ENCODE data around the gene KRTAP2-3.

Gene KRTAP2-3

DNA sequence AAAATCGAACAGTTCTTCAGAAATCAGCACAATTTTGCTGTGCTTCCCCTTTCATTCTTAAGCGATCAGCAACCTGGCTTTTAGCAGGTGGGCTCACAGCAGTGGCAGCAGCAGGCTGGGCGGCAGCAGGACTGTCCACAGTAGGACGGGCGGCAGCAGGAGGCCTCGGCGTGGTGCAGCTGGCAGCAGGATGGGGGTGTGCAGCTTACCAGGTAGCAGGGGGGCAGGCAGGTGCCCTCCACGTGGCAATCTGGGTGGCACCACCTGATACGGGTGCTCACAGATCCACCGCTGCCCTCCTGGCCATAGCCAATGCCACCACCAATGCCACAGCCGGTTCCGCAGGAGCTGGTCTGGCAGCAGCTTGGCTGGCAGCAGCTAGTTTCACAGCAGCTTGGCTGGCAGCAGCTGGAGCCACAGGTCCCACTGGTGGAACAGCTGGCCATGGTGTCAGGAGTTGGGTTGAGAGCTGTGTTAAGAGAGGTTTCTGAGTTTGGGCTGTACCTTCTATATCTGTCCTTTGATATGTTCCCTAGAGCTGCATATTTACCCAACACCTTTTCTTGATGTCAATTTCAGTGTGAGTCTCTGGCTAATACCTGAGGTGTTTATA is 30.2 kb downstream of the KRTAP2-3 start, which contains the start of gene KRTAP1-4:
Gene KRTAP1-4, minus strand, starts transcription at position 563 of the 613 bp plus-strand sequence. Its CDS starts 117 bp downstream, at position 446.
- no peak for DNase-seq (ENCODE audit: low spot score)

DNA sequence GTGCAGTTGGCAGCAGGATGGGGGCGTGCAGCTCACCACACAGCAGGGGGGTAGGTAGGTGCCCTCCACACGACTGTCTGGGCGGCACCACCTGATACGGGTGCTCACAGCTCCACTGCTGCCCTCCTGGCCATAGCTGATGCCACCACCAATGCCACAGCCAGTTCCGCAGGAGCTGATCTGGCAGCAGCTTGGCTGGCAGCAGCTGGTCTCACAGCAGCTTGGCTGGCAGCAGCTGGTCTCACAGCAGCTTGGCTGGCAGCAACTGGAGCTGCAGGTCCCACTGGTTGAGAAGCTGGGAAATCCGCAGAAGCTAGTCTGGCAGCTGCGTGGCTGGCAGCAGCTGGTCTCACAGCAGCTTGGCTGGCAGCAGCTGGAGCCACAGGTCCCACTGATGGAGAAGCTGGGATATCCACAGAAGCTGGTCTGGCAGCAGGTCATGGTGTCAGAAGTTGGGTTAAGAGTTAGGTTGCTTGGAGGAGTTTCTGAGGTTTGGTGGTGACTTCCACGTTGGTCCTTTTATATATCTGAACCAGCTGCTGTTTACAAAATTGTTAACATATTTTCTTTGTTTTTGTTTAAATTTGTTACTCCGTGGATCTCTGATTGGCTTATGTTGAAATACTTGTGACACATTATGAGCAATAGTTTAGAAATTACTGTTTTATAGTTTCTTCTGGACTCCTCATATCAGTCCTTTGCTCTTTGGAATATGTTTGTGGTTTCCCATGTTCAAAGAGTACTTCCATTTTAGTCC is 33.0 kb downstream of the KRTAP2-3 start, which contains the start of gene KRTAP1-5:
Gene KRTAP1-5, minus strand, starts transcription at position 494 of the 757 bp plus-strand sequence. Its CDS starts 53 bp downstream, at position 441.
- peak; percentile 59 for DNase-seq (ENCODE audit: low spot score)

DNA sequence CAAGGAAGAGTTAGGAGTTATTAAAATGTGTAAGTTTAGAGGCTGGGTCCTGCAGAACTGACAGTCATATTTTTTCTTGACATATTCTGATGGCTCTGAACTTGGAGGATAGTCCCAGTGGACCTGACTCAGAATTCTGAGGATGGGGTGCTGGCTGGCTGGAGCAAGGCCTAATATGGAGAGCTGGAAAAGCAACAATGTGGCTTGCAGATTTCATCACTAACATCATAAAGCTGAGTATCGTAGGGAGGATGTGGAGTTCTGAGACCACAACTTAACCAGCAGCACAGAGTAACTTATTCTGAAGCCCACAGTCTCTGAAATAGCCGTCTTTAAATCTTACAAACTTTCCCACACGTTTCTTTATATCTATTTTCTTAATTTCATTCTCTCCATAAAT is 35.2 kb downstream of the KRTAP2-3 start:
- DNase-seq (ENCODE audit: low spot score) = no peak

DNA sequence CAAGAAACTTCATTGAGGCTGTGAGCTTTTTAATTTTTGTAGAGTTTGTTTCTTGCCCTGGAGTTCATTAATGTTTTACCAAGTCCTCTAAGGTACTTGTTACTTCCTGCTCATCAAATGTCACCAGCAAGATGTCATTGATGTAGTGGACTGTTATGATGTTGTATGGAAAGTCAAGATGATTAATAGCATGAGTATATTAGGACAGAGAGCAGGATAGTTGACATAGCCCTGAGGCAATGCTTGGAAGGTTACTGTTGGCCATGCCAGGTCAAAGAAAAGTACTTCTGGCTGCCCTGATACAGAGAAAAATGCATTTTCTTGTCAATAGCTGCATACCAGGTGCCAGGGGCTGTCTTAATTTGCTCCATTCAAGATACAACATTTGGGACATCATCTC is 39.6 kb downstream of the KRTAP2-3 start:
- no peak for DNase-seq (ENCODE audit: low spot score)

DNA sequence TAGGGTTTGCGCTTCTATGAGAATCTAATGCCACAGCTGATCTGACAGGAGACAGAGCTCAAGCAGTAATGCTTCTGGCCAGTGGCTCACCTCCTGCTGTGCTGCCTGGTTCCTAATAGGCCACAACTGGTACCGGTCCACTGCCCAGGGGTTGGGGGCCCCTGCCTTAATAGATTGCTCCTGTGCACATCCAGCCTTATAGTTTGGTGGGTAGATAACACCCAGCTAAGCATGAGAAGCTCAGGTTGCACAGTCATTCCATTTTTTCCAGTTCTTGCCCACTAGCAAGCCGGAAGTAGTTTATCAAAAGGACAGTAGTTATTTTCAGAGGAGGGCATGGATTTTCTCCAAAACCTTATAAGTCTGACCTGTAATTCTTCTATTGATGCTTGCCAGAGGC is 40.5 kb downstream of the KRTAP2-3 start:
- DNase-seq (ENCODE audit: low spot score) = no peak

DNA sequence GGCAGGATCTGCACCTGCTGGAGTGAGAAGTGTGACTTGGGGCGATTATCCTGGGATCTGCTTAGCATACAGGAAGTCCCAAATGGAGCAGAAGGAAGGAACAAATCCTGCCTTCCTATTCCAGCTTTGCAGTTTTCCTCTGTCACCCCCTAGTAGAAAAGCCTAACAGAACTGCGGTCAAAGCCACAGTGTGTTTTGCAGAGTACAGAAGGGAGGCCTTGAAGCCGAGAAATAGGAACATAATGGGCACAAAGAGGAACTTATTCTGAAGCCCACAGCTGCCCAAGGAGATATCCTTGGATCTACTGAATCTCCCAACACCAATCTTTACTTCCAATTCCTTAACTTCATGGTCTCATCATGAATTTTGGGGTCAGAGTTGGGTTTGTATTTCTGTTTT is 41.4 kb downstream of the KRTAP2-3 start:
- no peak for DNase-seq (ENCODE audit: low spot score)

DNA sequence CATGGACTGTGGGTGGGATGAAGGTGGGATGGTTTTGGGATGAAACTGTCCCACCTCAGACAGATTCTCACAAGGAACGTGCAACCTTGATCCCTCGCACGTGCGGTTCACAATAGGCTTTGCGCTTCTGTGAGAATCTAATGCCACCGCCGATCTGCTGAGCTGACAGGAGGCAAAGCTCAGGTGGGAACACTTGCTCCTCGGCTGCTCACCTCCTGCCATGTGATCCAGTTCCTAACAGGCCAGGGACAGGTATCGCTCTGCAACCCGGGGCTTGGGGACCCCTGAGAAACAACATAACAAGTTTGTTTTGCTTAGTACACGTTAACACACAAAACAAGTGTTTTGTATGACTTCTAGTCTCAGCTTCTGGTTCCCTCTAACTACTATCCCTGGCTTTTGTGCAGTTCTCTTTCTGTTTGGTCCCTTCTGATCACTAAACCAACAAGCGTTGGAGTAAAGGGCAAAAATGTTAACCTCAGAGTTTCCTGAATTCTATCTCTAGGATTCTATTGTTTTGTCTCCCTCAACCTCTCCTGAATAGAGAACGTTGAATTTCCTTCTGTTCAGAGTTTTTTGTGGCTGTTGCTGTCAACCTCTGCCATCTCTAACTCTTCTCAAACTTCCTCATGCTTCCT is 43.2 kb downstream of the KRTAP2-3 start:
- DNase-seq (ENCODE audit: low spot score) = no peak

DNA sequence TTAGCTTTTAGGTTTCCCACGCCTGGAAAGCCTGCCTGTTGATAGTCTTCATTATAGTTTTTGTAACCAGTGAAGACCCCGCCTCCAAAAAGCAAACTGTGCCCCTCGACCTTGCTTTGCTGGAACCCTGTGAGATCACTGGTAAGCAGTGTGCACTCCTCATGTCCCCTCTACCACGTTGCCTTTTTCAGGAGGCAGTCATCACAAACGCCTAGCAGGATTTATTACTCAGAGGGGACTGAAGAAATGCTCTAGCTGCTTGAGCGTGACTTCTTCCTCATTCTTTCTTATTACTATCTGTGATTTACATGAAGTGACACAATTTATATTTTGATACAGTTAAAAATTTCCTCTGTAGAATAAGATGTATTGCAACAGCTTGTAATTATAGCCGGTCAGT is 44.5 kb downstream of the KRTAP2-3 start:
- no peak for DNase-seq (ENCODE audit: low spot score)

DNA sequence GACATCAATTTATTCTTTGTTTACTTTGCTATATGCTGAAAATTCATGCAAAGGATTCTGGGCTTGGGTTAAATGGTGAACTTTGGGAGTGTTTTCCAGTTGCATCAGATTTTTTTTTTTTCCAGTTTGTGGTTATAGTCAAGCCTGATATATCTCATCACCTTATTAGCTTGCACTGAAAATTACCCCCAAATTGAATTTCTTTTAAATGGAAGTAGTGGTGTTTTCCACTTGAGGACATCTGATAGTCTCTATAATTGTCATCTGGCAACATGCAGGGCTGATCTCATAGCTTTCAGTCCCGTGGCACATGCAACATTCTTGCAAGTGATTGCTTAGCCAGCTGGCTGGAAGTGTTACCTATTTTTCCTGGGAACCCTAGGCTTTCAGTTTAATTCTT is 46.3 kb downstream of the KRTAP2-3 start:
- peak; percentile 69 for DNase-seq (ENCODE audit: low spot score)

DNA sequence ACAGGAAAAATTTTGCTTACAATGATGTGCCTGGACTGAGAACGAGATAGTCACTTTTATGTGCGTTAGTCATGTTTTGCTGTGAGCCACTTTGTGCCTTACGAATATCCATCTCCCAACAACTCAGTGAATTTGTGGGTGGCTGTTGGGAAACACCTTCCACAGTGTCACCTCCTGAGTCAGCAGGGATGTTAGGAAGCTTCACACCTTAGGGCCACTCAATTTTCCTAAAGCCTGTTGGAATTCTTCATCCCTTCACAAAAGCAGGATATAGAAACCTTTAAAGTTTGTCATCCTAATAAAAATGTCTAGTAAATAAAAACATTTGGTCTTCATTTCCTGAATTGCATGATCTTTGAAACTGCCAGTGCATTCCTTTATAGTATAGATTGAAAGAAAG is 46.7 kb downstream of the KRTAP2-3 start:
- DNase-seq (ENCODE audit: low spot score) = peak; percentile 19

DNA sequence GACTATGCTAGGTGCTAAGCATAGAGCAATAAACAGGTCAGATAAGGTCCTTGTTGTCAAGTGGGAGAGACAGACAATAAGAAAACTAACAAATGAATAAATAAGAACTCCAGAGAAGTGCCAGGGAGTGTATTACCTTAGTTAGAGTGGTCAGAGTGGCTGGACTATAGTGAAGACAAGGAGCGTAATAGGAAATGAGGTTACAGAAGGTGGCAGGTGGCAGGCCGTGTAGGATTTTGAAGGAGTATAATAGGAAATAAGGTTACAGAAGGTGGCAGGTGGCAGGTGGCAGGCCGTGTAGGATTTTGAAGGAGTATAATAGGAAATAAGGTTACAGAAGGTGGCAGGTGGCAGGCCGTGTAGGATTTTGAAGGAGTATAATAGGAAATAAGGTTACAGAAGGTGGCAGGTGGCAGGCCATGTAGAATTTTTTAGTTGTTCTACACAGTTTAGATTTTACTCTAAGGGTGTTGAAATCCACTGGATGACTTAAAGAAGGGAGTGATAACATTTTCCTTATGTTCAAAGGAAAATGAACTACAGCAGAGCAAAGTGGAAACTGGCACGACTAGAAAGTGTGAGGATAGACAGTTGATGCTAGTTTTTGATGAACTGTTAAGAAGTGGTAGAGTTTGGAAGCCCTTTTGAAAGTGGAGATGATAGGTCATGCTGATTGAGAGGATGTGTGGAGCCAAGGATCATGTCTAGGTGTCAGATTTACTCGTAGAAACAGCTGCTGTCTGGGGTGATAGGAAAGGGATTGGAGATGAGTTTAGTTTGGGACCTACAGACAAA is 47.4 kb downstream of the KRTAP2-3 start:
- DNase-seq (ENCODE audit: low spot score) = no peak

DNA sequence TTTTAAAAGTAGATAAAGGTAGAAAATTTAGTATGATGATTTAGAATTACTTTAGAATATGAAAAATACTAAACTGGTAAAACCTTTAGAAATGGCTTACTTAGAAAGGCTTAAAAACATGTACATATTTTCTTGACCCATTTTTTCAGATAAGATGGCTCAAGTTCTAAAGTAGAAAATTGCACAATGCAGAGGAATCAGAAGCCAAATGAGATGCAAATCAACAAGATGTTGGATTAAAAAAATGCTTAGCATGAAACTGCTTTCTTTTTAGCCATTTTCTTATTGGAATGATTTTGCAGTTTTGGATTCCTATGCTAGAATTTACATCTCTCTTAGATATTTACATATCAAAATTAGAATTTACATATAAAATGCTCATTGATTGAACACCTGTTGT is 49.5 kb downstream of the KRTAP2-3 start:
- DNase-seq (ENCODE audit: low spot score) = no peak

DNA sequence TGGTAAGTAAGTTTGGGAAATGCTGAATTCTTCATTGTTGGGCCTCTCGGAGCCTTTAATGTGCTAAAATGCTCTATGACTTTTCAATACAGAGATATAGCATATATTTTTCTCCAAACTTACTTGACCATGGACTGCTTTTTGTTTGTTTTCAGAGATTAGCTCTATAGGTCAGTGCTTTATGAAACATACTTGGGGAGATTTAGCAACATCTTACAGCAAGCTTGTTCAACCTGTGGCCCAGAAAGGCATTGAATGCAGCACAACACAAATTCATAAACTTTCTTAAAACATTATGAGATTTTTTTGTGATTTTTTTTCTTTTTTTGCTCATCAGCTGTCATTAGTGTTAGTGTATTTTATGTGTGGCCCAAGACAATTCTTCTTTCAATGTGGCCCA is 50.0 kb downstream of the KRTAP2-3 start:
- no peak for DNase-seq (ENCODE audit: low spot score)

DNA sequence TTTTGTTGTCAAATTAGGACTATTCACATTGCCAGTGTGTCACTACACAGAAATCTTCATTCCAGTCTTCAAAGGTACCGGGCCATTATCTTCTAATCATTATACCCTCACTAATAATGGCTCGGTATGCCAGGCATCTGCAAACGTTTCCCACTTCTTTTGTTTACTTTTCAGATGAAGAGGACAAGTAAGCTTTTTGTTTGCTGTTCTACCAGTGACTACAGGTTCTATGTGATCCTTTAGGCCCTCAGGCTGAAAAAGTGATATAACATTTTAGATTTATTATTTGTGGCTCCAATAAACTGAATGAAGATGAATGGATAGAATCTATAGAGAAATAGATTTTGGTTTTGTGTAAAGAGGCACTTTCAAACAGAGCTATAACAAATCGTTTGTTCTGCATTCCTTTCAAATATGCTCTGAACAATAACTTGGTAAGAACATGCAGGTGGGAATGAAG is 50.6 kb downstream of the KRTAP2-3 start:
- DNase-seq (ENCODE audit: low spot score) = no peak

Data from AG20443 (cell line).